Ishikawa (cell line): Measurements from ENCODE around the gene EDC4.

Experiments used
- CEBPB ChIP-seq: IDR thresholded peaks from 2 replicates; pipeline ENCODE4 v1.6.1; 2012
- CREB1 ChIP-seq: IDR thresholded peaks from 2 replicates; pipeline ENCODE4 v1.6.1; 2012; ENCODE audit warnings: low read depth
- EP300 ChIP-seq: IDR thresholded peaks from 2 replicates; pipeline ENCODE4 v1.6.1; 2012; ENCODE audit warnings: borderline replicate concordance
- FOXM1 ChIP-seq: IDR thresholded peaks from 2 replicates; pipeline ENCODE4 v1.6.1; 2012; ENCODE audit warnings: low read depth, borderline replicate concordance
- MAX ChIP-seq: IDR thresholded peaks from 2 replicates; pipeline ENCODE4 v1.6.1; 2012
- NFIC ChIP-seq: IDR thresholded peaks from 2 replicates; pipeline ENCODE4 v1.6.1; 2012
- RAD21 ChIP-seq: IDR thresholded peaks from 2 replicates; pipeline ENCODE4 v1.6.1; 2012; ENCODE audit warnings: low read depth
- REST ChIP-seq: IDR thresholded peaks from 2 replicates; pipeline ENCODE4 v1.6.1; 2012; ENCODE audit warnings: low read depth, mild to moderate bottlenecking
- YY1 ChIP-seq: IDR thresholded peaks from 2 replicates; pipeline ENCODE4 v1.6.1; 2012; ENCODE audit warnings: low read depth

- no peak for TF ChIP-seq YY1
- TF ChIP-seq EP300 = no peak
- TF ChIP-seq CEBPB = no peak
- TF ChIP-seq MAX = no peak
- no peak for TF ChIP-seq REST
- no peak for TF ChIP-seq RAD21
- TF ChIP-seq FOXM1 = no peak
- no peak for TF ChIP-seq CREB1
- TF ChIP-seq NFIC = no peak
Observed at GRCh38 chr16:67881621-67882161, 8.8 kb downstream of the EDC4 start.
